Stomach (tissue), 4 donors: ENCODE measurements around the gene ALDH1A1.

Experiments
- CTCF ChIP-seq, 7 experiments: fragments of 450-650 bp in 4 of 7; fragments of 200-600 bp in 3 of 7; sonication (generic) in 3 of 7; IDR thresholded peaks; one replicate each; pipeline ENCODE4 v1.5.1; 2016 to 2019; ENCODE audit warnings: antibody characterized with exemption in 7 of 7, control low read depth in 2 of 7, mild to moderate bottlenecking in 1 of 7
- EP300 ChIP-seq: sonication (generic); formaldehyde crosslinking; IDR thresholded peaks from one replicate; pipeline ENCODE4 v1.6.1; 2017; ENCODE audit warnings: antibody characterized with exemption
- POLR2A ChIP-seq, 4 donors: fragments of 450-650 bp; IDR thresholded peaks; one replicate each; pipeline ENCODE4 v1.6.1; 2016; ENCODE audit warnings: antibody characterized with exemption in 4 of 4, control low read depth in 2 of 4, mild to moderate bottlenecking in 1 of 4, moderate library complexity in 1 of 4

GRCh38 chr9:72874344-72874743 is 78.5 kb downstream of the ALDH1A1 start:
- TF ChIP-seq CTCF (IDR thresholded peaks at IDR 0.05) = no peak
- no peak for TF ChIP-seq POLR2A (IDR thresholded peaks at IDR 0.05)
- TF ChIP-seq EP300 = no peak
